Measurements from ENCODE around the gene TNFRSF8. TPM values are rescaled to one million over a fixed set of nuclear protein-coding genes. Genes with fewer than 3 reads are reported as not detected.
A peak's percentile ranks its signal among the peaks of the same experiment; 100 is the strongest.

TNFRSF8 gene
- total and polyA plus RNA-seq, 2 of the 13 experiments (the other 11 are each of a cell fraction or from before 2014, with no cell fraction given) = not detected

DNA sequence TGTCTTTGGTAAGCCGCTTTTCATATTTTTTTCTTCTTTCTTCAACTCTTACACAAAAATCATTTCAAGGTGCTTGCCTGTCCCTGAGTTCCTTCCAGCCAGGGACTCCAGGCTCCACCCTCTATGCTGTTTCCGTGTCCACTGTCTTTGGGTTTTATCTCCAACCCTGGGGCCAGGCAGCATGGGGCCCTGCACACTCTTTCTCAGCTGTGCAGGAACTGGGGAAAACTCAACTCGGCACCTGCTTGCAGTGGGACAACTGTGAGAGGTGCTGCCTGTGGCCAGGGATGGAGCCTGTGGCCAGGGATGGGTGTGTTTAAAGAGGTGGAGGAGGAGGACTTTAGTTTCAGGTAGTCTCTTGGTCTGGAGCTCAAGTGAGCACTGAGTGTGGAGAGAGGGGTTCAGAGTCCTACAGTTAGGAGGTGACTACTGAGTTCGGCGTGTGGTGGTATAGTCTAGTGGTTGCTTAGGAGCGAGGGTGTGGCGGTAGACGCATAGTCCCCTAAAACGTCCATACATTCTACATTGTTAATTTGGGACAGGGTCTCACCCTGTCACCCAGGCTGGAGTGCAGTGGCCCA, 13.4 kb downstream of the TNFRSF8 start:
- H3K36me3 ChIP-seq (replicated peaks in 1 of 2; ENCODE audit: control insufficient read depth in 1 of 2, insufficient read depth in 2 of 2, low read length in 2 of 2) = no peaks in the 10 kb centered on the region
- H4K20me1 ChIP-seq (ENCODE audit: insufficient read depth, low read length) = no peaks in the 10 kb centered on the region
- in situ Hi-C loops (cut with HindIII; ENCODE audit: extremely low pct_ligation_motif_present, low pct_unique_long_range_greater_than_20kb) (no loop called here), intact Hi-C loops (cut with micrococcal nuclease; ENCODE audit: unreplicated experiment) (no loop called here)
- no peak overlapping the region for H3K27ac ChIP-seq (ENCODE audit: extremely low read length, insufficient read depth, low read length)
- no peak for DNase-seq (ENCODE audit: low spot score)
- no peaks in the 10 kb centered on the region; the same call in 1 of the 2 replicates for H3K9me3 ChIP-seq (ENCODE audit: low read length)
- no peak for FAIRE-seq
- CTCF ChIA-PET (ENCODE audit: low intra/inter-chr PET ratio, low total read pairs) = no interaction called here
- H3K9ac ChIP-seq (ENCODE audit: insufficient read depth, low read depth, low read length) = no peak overlapping the region
- ATAC-seq = no peak
- no peak overlapping the region for H3K4me2 ChIP-seq (ENCODE audit: low read depth, low read length)
- no peaks in the 10 kb centered on the region for H3K79me2 ChIP-seq (ENCODE audit: insufficient read depth, low read length)
- POLR2A ChIA-PET = no interaction called here
- no peak overlapping the region for H3K4me3 ChIP-seq (replicated peaks in 1 of 3; ENCODE audit: insufficient read depth in 1 of 3, low read depth in 2 of 3, low read length in 3 of 3)
- BruUV-seq (replicated peaks) = no TSS peak
- 45% methylated on average over 5 of the region's 9 CpGs for WGBS (ENCODE audit: low lambda C conversion rate)
- TF ChIP-seq YEATS4 (CRISPR knock-in tag; IDR thresholded peaks at IDR 0.05; ENCODE audit: borderline replicate concordance) = no peak
- TF ChIP-seq KDM2A (CRISPR knock-in tag; IDR thresholded peaks at IDR 0.05; ENCODE audit: borderline replicate concordance, low read depth) = no peak
- TF ChIP-seq BORCS8-MEF2B (CRISPR knock-in tag; IDR thresholded peaks at IDR 0.05) = no peak
- no peak for TF ChIP-seq HDAC1 (CRISPR knock-in tag; IDR thresholded peaks at IDR 0.05)
- no peak for TF ChIP-seq ZNF430 (CRISPR knock-in tag; IDR thresholded peaks at IDR 0.05)
- no peak for TF ChIP-seq MAFF (IDR thresholded peaks at IDR 0.05; ENCODE audit: low read depth, low read length)
- TF ChIP-seq ZBTB21 (CRISPR knock-in tag; IDR thresholded peaks at IDR 0.05) = no peak
- TF ChIP-seq MIER2 (CRISPR knock-in tag; IDR thresholded peaks at IDR 0.05) = no peak
- TF ChIP-seq CENPT (CRISPR knock-in tag; IDR thresholded peaks at IDR 0.05; ENCODE audit: low read depth) = no peak
- no peak for TF ChIP-seq ZNF451 (CRISPR knock-in tag; IDR thresholded peaks at IDR 0.05)
- TF ChIP-seq SNRNP70 (IDR thresholded peaks at IDR 0.05; ENCODE audit: low read depth, low read length) = no peak
- H3K27me3 ChIP-seq (ENCODE audit: control insufficient read depth in 1 of 2, insufficient read depth in 2 of 2, low read length in 2 of 2) = peaks cover 6 to 25% of the 10 kb centered on the region in 2 experiments; a peak in 2 of 5 replicates
- no peak overlapping the region for H2AFZ ChIP-seq (ENCODE audit: low read length)
- no peaks in the 10 kb centered on the region for H3K4me1 ChIP-seq (ENCODE audit: insufficient read depth, low read length)

GRCh38 chr1:12078575-12078937, 15.5 kb downstream of the TNFRSF8 start:
- peak; percentile 72 for TF ChIP-seq ZNF629 (CRISPR knock-in tag; conservative IDR thresholded peaks at IDR 0.05)
- no peak for TF ChIP-seq POGZ (CRISPR knock-in tag; IDR thresholded peaks at IDR 0.05)
- 0 out of 4 replicates have a peak, but pooled peaks of 1 of the 2 experiments have one; percentile 4 for TF ChIP-seq MAFK (conservative IDR thresholded peaks at IDR 0.05 in 1 of 2, IDR thresholded peaks at IDR 0.05 in 1 of 2; ENCODE audit: low read length in 2 of 2)
- no peak for DNase-seq (ENCODE audit: low spot score)
- ChIA-PET POLR2A (no interaction called here), CTCF (ENCODE audit: low intra/inter-chr PET ratio, low total read pairs) (no interaction called here)
- no peaks in the 10 kb centered on the region for H4K20me1 ChIP-seq (ENCODE audit: insufficient read depth, low read length)
- no peak overlapping the region for H3K4me3 ChIP-seq (replicated peaks in 1 of 3; ENCODE audit: insufficient read depth in 1 of 3, low read depth in 2 of 3, low read length in 3 of 3)
- no peak overlapping the region for H3K4me2 ChIP-seq (ENCODE audit: low read depth, low read length)
- H3K9ac ChIP-seq (ENCODE audit: insufficient read depth, low read depth, low read length) = no peak overlapping the region
- H3K27me3 ChIP-seq (ENCODE audit: control insufficient read depth in 1 of 2, insufficient read depth in 2 of 2, low read length in 2 of 2) = peaks cover 6 to 20% of the 10 kb centered on the region in 2 experiments; a peak in 2 of 5 replicates
- H3K79me2 ChIP-seq (ENCODE audit: insufficient read depth, low read length) = no peaks in the 10 kb centered on the region
- peaks cover 8% of the 10 kb centered on the region for H3K9me3 ChIP-seq (ENCODE audit: low read length)
- intact Hi-C loops (cut with micrococcal nuclease; ENCODE audit: unreplicated experiment) = no loop called here
- in situ Hi-C loops (cut with HindIII; ENCODE audit: extremely low pct_ligation_motif_present, low pct_unique_long_range_greater_than_20kb) = no loop called here
- WGBS (ENCODE audit: low lambda C conversion rate) = 50% methylated on average over 7 of the region's 7 CpGs
- no peak overlapping the region for H2AFZ ChIP-seq (ENCODE audit: low read length)
- no peak for FAIRE-seq
- H3K4me1 ChIP-seq (ENCODE audit: insufficient read depth, low read length) = no peaks in the 10 kb centered on the region
- ATAC-seq = no peak
- no peaks in the 10 kb centered on the region for H3K36me3 ChIP-seq (replicated peaks in 1 of 2; ENCODE audit: control insufficient read depth in 1 of 2, insufficient read depth in 2 of 2, low read length in 2 of 2)
- no TSS peak for BruUV-seq (replicated peaks)
- no peak overlapping the region for H3K27ac ChIP-seq (ENCODE audit: extremely low read length, insufficient read depth, low read length)
